IPS DF 6.9 (cell line): Measurements from ENCODE around the gene TMCC1.

Experiments
- DNase-seq: peaks from one replicate; pipeline ENCODE4 v3.0.0-alpha.2; 2013; ENCODE audit warnings: low read depth, low spot score
- H3K27ac ChIP-seq: one replicate; pipeline ENCODE4 v1.5.1; 2013; ENCODE audit warnings: low read length, control low read depth
- H3K27me3 ChIP-seq: 2 replicates; pipeline ENCODE4 v1.6.1; 2013; ENCODE audit warnings: mild to moderate bottlenecking, low read length; ENCODE audit not compliant: control insufficient read depth, insufficient read depth
- H3K36me3 ChIP-seq: 2 replicates; pipeline ENCODE4 v1.6.1; 2013; ENCODE audit warnings: low read length; ENCODE audit not compliant: control insufficient read depth, insufficient read depth
- H3K4me1 ChIP-seq: 2 replicates; pipeline ENCODE4 v1.6.1; 2013; ENCODE audit warnings: low read length; ENCODE audit not compliant: control insufficient read depth, insufficient read depth
- H3K4me3 ChIP-seq: 2 replicates; pipeline ENCODE4 v1.5.1; 2013; ENCODE audit warnings: mild to moderate bottlenecking, low read length
- H3K9me3 ChIP-seq: 2 replicates; pipeline ENCODE4 v1.6.1; 2013; ENCODE audit warnings: low read length, inconsistent platforms; ENCODE audit not compliant: control insufficient read depth, insufficient read depth
- WGBS: extraction: QIAGEN DNeasy Blood & Tissue Kit; methylation state at CpG from one replicate; pipeline ENCODE4 v1.1.7; 2013; ENCODE audit warnings: mixed read lengths, missing lambda C conversion rate; ENCODE audit not compliant: insufficient read length, insufficient coverage; 5-methylcytosine and 5-hydroxymethylcytosine counted together

TMCC1 gene

GRCh38 chr3:129735638-129736037 is 157.9 kb downstream of the TMCC1 start:
- Histone ChIP-seq H3K27ac (no peak overlapping the region), H3K9me3 (no peaks in the 10 kb centered on the region), H3K4me1 (peaks cover 2% of the 10 kb centered on the region; the same call in 1 of the 2 replicates), H3K27me3 (no peaks in the 10 kb centered on the region), H3K4me3 (no peak overlapping the region), H3K36me3 (no peaks in the 10 kb centered on the region)
- DNase-seq, result no peak
- no CpG with 5 or more reads among the region's 4 CpGs for WGBS

- H3K36me3 ChIP-seq, result no peaks in the 10 kb centered on the region
- no peaks in the 10 kb centered on the region for H3K27me3 ChIP-seq
- peaks cover 2% of the 10 kb centered on the region; the same call in 1 of the 2 replicates for H3K4me1 ChIP-seq
- no peak overlapping the region for H3K27ac ChIP-seq
- no peaks in the 10 kb centered on the region for H3K9me3 ChIP-seq
- no CpG with 5 or more reads among the region's 2 CpGs for WGBS
- H3K4me3 ChIP-seq, result no peak overlapping the region
- no peak for DNase-seq
Observed at GRCh38 chr3:129734449-129734848, 159.1 kb downstream of the TMCC1 start.

GRCh38 chr3:129732200-129732876 is 161.2 kb downstream of the TMCC1 start:
- Histone ChIP-seq H3K27me3 (no peaks in the 10 kb centered on the region), H3K4me3 (no peak overlapping the region), H3K36me3 (no peaks in the 10 kb centered on the region), H3K4me1 (peaks cover 2% of the 10 kb centered on the region; the same call in 1 of the 2 replicates), H3K27ac (no peak overlapping the region), H3K9me3 (no peaks in the 10 kb centered on the region)
- no CpG with 5 or more reads among the region's 1 CpG for WGBS
- no peak for DNase-seq

DNA sequence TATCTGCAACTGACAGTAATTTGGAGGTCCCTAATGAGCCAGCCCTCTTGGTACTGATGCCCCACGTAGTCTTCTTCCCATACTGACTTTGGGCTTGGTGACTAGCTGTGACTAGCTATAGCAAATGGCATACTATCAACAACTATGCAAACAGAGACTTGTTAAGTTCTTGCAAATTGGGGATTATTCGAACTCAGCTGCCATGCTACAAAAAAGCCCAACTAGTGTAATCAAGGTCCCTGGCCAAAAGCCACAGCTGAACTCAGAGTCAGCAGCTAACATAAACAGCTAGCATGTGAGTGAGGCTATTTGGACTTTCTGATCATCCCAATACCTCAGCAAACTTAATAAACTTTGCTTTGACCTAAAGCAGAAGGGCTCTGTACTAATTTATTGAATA is 165.8 kb downstream of the TMCC1 start:
- no CpG with 5 or more reads among the region's 2 CpGs for WGBS
- no peak overlapping the region for H3K27ac ChIP-seq
- no peak overlapping the region for H3K4me3 ChIP-seq
- no peaks in the 10 kb centered on the region for H3K27me3 ChIP-seq
- H3K4me1 ChIP-seq, result peaks cover 2% of the 10 kb centered on the region; the same call in 1 of the 2 replicates
- no peak for DNase-seq
- no peaks in the 10 kb centered on the region for H3K9me3 ChIP-seq
- H3K36me3 ChIP-seq, result no peaks in the 10 kb centered on the region

- no CpG with 5 or more reads among the region's 6 CpGs for WGBS
- H3K36me3 ChIP-seq, result no peaks in the 10 kb centered on the region
- no peak overlapping the region for H3K27ac ChIP-seq
- no peak overlapping the region for H3K4me3 ChIP-seq
- H3K4me1 ChIP-seq, result peaks cover 4% of the 10 kb centered on the region; the same call in 1 of the 2 replicates
- H3K27me3 ChIP-seq, result no peaks in the 10 kb centered on the region
- DNase-seq, result no peak
- H3K9me3 ChIP-seq, result no peaks in the 10 kb centered on the region
Observed at GRCh38 chr3:129723558-129724324, 169.8 kb downstream of the TMCC1 start.

GRCh38 chr3:129722527-129722926 is 171.0 kb downstream of the TMCC1 start:
- Histone ChIP-seq H3K4me1 (peaks cover 4% of the 10 kb centered on the region; the same call in 1 of the 2 replicates), H3K27ac (no peak overlapping the region), H3K4me3 (no peak overlapping the region), H3K27me3 (no peaks in the 10 kb centered on the region), H3K36me3 (no peaks in the 10 kb centered on the region), H3K9me3 (no peaks in the 10 kb centered on the region)
- no peak for DNase-seq

- H3K36me3 ChIP-seq, result no peaks in the 10 kb centered on the region
- no CpG with 5 or more reads among the region's 4 CpGs for WGBS
- no peaks in the 10 kb centered on the region for H3K9me3 ChIP-seq
- H3K27ac ChIP-seq, result no peak overlapping the region
- DNase-seq, result no peak
- no peaks in the 10 kb centered on the region for H3K27me3 ChIP-seq
- H3K4me3 ChIP-seq, result no peak overlapping the region
- H3K4me1 ChIP-seq, result peaks cover 6% of the 10 kb centered on the region; the same call in 1 of the 2 replicates
Observed at GRCh38 chr3:129718201-129718600, 175.3 kb downstream of the TMCC1 start.

DNA sequence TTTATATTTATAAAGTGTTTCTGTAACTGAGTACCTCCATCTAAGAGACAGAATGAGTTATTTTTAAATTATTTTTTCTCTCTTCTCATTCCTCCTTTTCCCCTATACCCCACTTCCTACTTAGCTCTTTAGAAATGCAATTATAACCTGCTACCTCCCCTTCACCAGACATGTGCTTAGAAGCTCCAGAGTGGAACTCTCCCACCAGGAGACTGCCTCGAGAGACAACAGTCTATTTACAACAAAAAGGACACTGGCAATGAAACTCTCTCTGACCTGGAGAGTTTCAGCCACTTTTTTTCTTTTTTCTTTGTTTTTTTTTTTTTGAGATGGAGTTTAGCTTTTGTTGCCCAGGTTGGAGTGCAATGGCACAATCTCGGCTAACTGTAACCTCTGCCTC is 177.7 kb downstream of the TMCC1 start:
- H3K4me3 ChIP-seq, result no peak overlapping the region

GRCh38 chr3:129708328-129708861 is 185.1 kb downstream of the TMCC1 start:
- H3K36me3 ChIP-seq, result no peaks in the 10 kb centered on the region
- H3K9me3 ChIP-seq, result no peaks in the 10 kb centered on the region
- no peak overlapping the region for H3K27ac ChIP-seq
- WGBS, result no CpG with 5 or more reads among the region's 1 CpG
- H3K27me3 ChIP-seq, result no peaks in the 10 kb centered on the region
- DNase-seq, result no peak
- no peaks in the 10 kb centered on the region for H3K4me1 ChIP-seq
- H3K4me3 ChIP-seq, result no peak overlapping the region

More for the DNA sequence above, 177.7 kb downstream of the TMCC1 start:
- no peaks in the 10 kb centered on the region for H3K9me3 ChIP-seq
- no peaks in the 10 kb centered on the region for H3K36me3 ChIP-seq
- H3K27ac ChIP-seq, result no peak overlapping the region
- H3K27me3 ChIP-seq, result no peaks in the 10 kb centered on the region
- peaks cover 6% of the 10 kb centered on the region; the same call in 1 of the 2 replicates for H3K4me1 ChIP-seq
- no CpG with 5 or more reads among the region's 2 CpGs for WGBS
- DNase-seq, result no peak

DNA sequence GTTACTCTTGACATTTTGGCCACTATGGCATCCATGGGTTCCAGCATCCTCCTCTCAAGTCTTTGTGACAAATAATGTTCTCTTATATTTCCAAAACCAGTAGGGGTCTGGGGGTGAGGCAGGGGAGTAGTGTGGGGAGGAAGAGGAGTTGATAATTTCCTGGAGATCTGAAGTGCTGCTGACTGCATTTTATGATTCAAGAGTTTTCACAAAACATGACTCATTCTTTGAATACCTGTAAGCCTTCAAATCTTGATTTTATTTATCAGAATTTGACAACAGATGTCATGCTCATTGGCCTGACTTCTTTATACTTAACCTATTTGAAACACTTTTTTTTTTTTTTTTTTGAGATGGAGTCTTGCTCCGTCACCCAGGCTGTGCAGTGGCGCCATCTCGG is 188.2 kb downstream of the TMCC1 start:
- Histone ChIP-seq H3K9me3 (no peaks in the 10 kb centered on the region), H3K27me3 (no peaks in the 10 kb centered on the region), H3K4me3 (no peak overlapping the region), H3K27ac (no peak overlapping the region), H3K36me3 (no peaks in the 10 kb centered on the region), H3K4me1 (peaks cover 2% of the 10 kb centered on the region; the same call in 1 of the 2 replicates)
- no CpG with 5 or more reads among the region's 3 CpGs for WGBS
- DNase-seq, result no peak
